A673 (cell line): ENCODE results near the gene CHCHD6. TPM values are rescaled to one million over a fixed set of nuclear protein-coding genes. Genes with fewer than 3 reads are reported as not detected.
A peak's percentile ranks its signal among the peaks of the same experiment; 100 is the strongest.

Source experiments
- BruUV-seq: library from RNA; stranded (reverse); fragments of 400-500 nt; replicated peaks from 2 replicates; lab custom pipeline; 2021; lab: Mats Ljungman, UMichigan
- CTCF ChIA-PET: fragments of 300-600 bp; sonication (Branson Sonifier 250); formaldehyde crosslinking; loops from one replicate; lab custom pipeline; 2022; ENCODE audit warnings: antibody characterized with exemption; lab: Charles Lee
- POLR2A ChIA-PET: fragments of 300-600 bp; sonication (Branson Sonifier 250); formaldehyde crosslinking; loops from one replicate; lab custom pipeline; 2022; ENCODE audit warnings: antibody characterized with exemption; ENCODE audit not compliant: low non-redundant PET; lab: Charles Lee
- DNase-seq: peaks from one replicate; pipeline ENCODE4 v3.0.0-alpha.2; 2015; ENCODE audit warnings: low spot score
- H3K27ac ChIP-seq: fragments of 200-600 bp; sonication (generic); 2 replicates; pipeline ENCODE4 v1.5.1; 2016; ENCODE audit warnings: mixed run types, low read depth, mild to moderate bottlenecking, mixed read lengths, antibody characterized with exemption, low read length; ENCODE audit not compliant: poor library complexity, severe bottlenecking
- H3K27me3 ChIP-seq: fragments of 200-600 bp; sonication (generic); replicated peaks from 2 replicates; pipeline ENCODE4 v1.6.1; 2017; ENCODE audit warnings: mixed run types, low read depth, mild to moderate bottlenecking, mixed read lengths, antibody characterized with exemption, low read length; ENCODE audit not compliant: insufficient read depth, poor library complexity
- H3K36me3 ChIP-seq: fragments of 200-600 bp; sonication (generic); 2 replicates; pipeline ENCODE4 v1.6.1; 2016; ENCODE audit warnings: mixed run types, mild to moderate bottlenecking, mixed read lengths, antibody characterized with exemption, low read length; ENCODE audit not compliant: insufficient read depth, poor library complexity, severe bottlenecking
- H3K4me1 ChIP-seq: fragments of 200-600 bp; sonication (generic); 2 replicates; pipeline ENCODE4 v1.6.1; 2017; ENCODE audit warnings: mixed run types, mild to moderate bottlenecking, mixed read lengths, antibody characterized with exemption, low read length; ENCODE audit not compliant: insufficient read depth, poor library complexity, severe bottlenecking
- H3K4me3 ChIP-seq: fragments of 200-600 bp; sonication (generic); 2 replicates; pipeline ENCODE4 v1.5.1; 2016; ENCODE audit warnings: low read depth, mixed run types, mild to moderate bottlenecking, mixed read lengths, low read length; ENCODE audit not compliant: poor library complexity, severe bottlenecking
- H3K9me3 ChIP-seq: fragments of 200-600 bp; sonication (generic); 2 replicates; pipeline ENCODE4 v1.6.1; 2016; ENCODE audit warnings: mixed run types, low read depth, mild to moderate bottlenecking, mixed read lengths, antibody characterized with exemption, low read length; ENCODE audit not compliant: poor library complexity, severe bottlenecking
- EZH2 ChIP-seq: fragments of 200-600 bp; sonication (generic); IDR thresholded peaks from 2 replicates; pipeline ENCODE4 v1.6.1; 2017; ENCODE audit warnings: borderline replicate concordance, low read depth, mild to moderate bottlenecking, mixed read lengths, antibody characterized with exemption, low read length; ENCODE audit not compliant: poor library complexity, severe bottlenecking
- intact Hi-C: fragments of 100-400 bp; cut with micrococcal nuclease; formaldehyde crosslinking; loops from one replicate; pipeline ENCODE4 v1.10.0; 2022; ENCODE audit not compliant: unreplicated experiment
- total RNA-seq: library from RNA; stranded (reverse); gene quantifications from 2 replicates; pipeline ENCODE4 v1.2.3, GENCODE V29; 2021
- TF ChIP-seq, protein P1 (sequence below): fragments of 300-800, 200-600 bp; sonication (generic); conservative IDR thresholded peaks from 2 replicates; pipeline ENCODE4 v1.5.1; 2017; ENCODE audit warnings: low read depth, mild to moderate bottlenecking, antibody characterized with exemption, low read length, moderate library complexity, mixed read lengths

CHCHD6 gene
- total RNA-seq, 1 experiment from 2014 or later = 23.3 TPM

DNA sequence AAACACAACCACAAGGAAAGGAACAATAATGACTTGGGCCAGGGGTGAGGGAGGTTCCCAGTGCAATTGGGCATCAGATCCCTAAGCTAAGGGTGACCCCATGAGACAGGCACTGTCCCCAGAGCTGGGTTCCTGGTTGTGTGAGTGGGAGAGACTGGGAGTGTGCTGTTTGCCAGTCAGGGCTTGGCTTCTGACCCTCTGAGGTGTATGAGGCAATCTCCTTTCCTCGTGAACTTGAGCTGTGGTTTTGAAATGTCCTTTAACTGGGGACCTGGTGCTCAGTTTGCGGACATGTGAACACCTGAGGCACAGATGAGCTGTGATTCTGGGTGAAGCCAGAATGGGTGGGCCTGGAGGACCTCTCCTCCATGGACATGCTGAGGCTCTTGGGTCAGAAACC lies 220.4 kb downstream of the CHCHD6 start:
- H3K4me3 ChIP-seq = no peak overlapping the region
- no TSS peak for BruUV-seq
- DNase-seq = no peak
- peaks cover 49% of the 10 kb centered on the region for H3K4me1 ChIP-seq
- H3K9me3 ChIP-seq = peaks cover 4% of the 10 kb centered on the region
- H3K27me3 ChIP-seq = no peaks in the 10 kb centered on the region
- H3K36me3 ChIP-seq = no peaks in the 10 kb centered on the region
- intact Hi-C loops = no loop called here
- no peak for TF ChIP-seq EZH2
- TF ChIP-seq, protein P1, sequence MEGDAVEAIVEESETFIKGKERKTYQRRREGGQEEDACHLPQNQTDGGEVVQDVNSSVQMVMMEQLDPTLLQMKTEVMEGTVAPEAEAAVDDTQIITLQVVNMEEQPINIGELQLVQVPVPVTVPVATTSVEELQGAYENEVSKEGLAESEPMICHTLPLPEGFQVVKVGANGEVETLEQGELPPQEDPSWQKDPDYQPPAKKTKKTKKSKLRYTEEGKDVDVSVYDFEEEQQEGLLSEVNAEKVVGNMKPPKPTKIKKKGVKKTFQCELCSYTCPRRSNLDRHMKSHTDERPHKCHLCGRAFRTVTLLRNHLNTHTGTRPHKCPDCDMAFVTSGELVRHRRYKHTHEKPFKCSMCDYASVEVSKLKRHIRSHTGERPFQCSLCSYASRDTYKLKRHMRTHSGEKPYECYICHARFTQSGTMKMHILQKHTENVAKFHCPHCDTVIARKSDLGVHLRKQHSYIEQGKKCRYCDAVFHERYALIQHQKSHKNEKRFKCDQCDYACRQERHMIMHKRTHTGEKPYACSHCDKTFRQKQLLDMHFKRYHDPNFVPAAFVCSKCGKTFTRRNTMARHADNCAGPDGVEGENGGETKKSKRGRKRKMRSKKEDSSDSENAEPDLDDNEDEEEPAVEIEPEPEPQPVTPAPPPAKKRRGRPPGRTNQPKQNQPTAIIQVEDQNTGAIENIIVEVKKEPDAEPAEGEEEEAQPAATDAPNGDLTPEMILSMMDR = no peak
- no peak overlapping the region for H3K27ac ChIP-seq
- ChIA-PET POLR2A (interaction anchor here (0.5 kb wide), 1 partner anchor 108 kb away, joined by 7 read pairs; no protein-coding TSS in a partner anchor), CTCF (interaction anchor here (0.6 kb wide), 1 partner anchor 58 kb away, joined by 3 read pairs; the partner anchor contains the start of gene PLXNA1)

DNA sequence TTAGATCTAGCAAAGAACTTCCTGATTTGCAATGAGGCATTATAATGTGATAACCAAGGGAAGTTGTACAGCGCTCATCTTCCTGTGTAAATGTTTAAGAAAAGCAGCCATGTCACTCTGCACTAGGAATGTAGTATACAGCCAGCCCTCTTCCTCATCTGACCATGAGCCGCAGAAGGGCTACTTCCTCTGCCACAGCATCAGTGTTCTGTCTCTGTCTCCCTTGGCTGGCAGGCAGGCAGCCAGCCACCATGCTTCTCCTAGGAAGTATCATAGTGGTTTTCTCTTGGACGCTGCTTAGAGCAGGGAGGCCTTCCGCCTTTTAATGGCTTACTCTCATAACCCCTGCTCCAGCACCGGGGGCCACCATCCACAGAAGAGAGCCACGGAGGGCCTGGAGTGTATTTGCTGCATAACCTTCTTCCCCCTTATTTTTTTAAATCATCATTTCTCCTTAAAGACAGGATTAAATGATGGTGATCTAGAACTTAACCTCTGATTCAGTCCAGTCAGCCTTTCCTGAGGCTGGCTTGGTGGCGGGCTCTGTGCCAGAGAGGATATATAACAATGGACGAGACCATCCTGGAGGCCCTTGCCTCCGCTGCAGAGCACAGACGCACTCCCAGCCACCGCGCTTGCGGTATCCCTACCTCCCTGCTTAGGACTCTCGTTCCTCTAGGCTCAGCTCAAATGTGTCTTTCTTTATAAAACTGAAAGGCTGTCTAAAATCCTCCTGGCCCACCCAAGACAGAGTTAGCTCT lies 221.6 kb downstream of the CHCHD6 start:
- BruUV-seq = no TSS peak
- Histone ChIP-seq H3K9me3 (no peaks in the 10 kb centered on the region), H3K27ac (no peak overlapping the region), H3K36me3 (no peaks in the 10 kb centered on the region), H3K4me3 (no peak overlapping the region), H3K4me1 (peaks cover 46% of the 10 kb centered on the region), H3K27me3 (no peaks in the 10 kb centered on the region)
- ChIA-PET POLR2A (no interaction called here), CTCF (interaction anchor here (0.6 kb wide), 1 partner anchor 265 kb away, joined by 3 read pairs; no protein-coding TSS in a partner anchor)
- intact Hi-C loops = no loop called here
- TF ChIP-seq, protein P1 = no peak
- TF ChIP-seq EZH2 = no peak
- DNase-seq = no peak

DNA sequence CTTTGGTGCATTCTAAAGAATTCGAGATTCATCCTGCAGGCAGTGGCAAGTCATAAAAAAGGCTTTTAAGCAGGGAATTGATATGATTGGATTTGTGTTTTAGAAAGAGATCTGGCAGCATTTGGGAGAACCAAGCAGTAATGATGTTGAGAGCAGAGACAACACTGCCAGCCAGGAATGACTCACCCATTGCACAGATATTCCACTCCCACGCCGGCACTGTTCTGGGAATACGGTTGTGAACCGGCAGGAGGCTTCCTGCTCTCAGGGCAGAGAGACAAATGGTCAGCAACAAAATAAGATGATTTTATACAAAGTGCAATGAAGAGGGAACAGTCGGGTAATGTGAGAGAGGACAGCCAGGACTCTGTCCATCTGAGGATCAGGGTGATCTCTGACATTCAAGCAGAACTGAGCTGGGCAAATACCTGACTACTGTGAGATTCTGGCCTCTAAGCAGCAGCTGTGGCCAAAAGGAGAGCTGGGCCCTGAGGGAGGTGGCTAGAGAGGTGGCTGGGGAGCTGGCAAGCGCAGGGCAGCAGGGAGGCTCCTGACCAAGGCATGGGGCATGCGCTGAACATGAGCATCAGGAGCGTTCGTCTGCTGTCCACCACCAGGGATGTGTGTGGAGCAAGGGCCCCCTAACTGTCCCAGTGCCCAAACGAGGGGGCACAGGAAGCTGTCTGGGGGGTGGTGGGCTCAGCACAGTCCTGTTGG lies 222.8 kb downstream of the CHCHD6 start:
- DNase-seq = peak; percentile 83
- TF ChIP-seq EZH2 = no peak
- TF ChIP-seq, protein P1 = no peak
- Histone ChIP-seq H3K4me3 (no peak overlapping the region), H3K4me1 (peaks cover 40% of the 10 kb centered on the region), H3K27ac (peak overlapping the region; percentile 74), H3K27me3 (no peaks in the 10 kb centered on the region), H3K36me3 (no peaks in the 10 kb centered on the region), H3K9me3 (no peaks in the 10 kb centered on the region)
- ChIA-PET CTCF (no interaction called here), POLR2A (no interaction called here)
- intact Hi-C loops = no loop called here
- BruUV-seq = no TSS peak
